SK-N-SH treated with all-trans-retinoic acid at 6 μM for 48 hours (cell line): ENCODE results near the gene SP3.

Source experiments
- ATAC-seq: fragments of 200-7000 bp; cut with Tn5 transposase; 3 replicates; pipeline ENCODE4 v1.9.1; 2020; ENCODE audit warnings: mild to moderate bottlenecking, moderate library complexity
- ARNTL ChIP-seq: fragments of 450-650 bp; formaldehyde crosslinking; IDR thresholded peaks from 2 replicates; pipeline ENCODE4 v1.5.0; 2020; ENCODE audit warnings: low read depth, mild to moderate bottlenecking, moderate library complexity, borderline replicate concordance
- BACH2 ChIP-seq: fragments of 250-450 bp; sonication (Bioruptor Pico); IDR thresholded peaks from 2 replicates; pipeline ENCODE4 v1.9.0; 2021; ENCODE audit warnings: mild to moderate bottlenecking, borderline replicate concordance
- CREB5 ChIP-seq: fragments of 250-450 bp; sonication (Bioruptor Pico); IDR thresholded peaks from 2 replicates; pipeline ENCODE4 v1.5.1; 2020; ENCODE audit warnings: low read depth, mild to moderate bottlenecking, moderate library complexity
- CSRNP3 ChIP-seq: fragments of 250-450 bp; sonication (Bioruptor Pico); IDR thresholded peaks from 2 replicates; pipeline ENCODE4 v1.5.1; 2021; ENCODE audit warnings: mild to moderate bottlenecking, moderate library complexity
- ESRRG ChIP-seq: fragments of 250-450 bp; sonication (Bioruptor Pico); IDR thresholded peaks from 2 replicates; pipeline ENCODE4 v1.6.1; 2021; ENCODE audit warnings: mild to moderate bottlenecking
- GLIS3 ChIP-seq: fragments of 250-450 bp; sonication (Bioruptor Pico); IDR thresholded peaks from 2 replicates; pipeline ENCODE4 v1.5.0; 2020; ENCODE audit warnings: mild to moderate bottlenecking, moderate library complexity
- ISL1 ChIP-seq: fragments of 250-450 bp; sonication (Bioruptor Pico); IDR thresholded peaks from 2 replicates; pipeline ENCODE4 v2.1.2; 2022; ENCODE audit warnings: mild to moderate bottlenecking, moderate library complexity
- OSR1 ChIP-seq: fragments of 250-450 bp; sonication (Bioruptor Pico); IDR thresholded peaks from 2 replicates; pipeline ENCODE4 v1.8.0; 2022; ENCODE audit warnings: moderate library complexity, mild to moderate bottlenecking, inconsistent platforms
- PATZ1 ChIP-seq: fragments of 250-450 bp; sonication (Bioruptor Pico); IDR thresholded peaks from 2 replicates; pipeline ENCODE4 v1.8.0; 2020; ENCODE audit warnings: mild to moderate bottlenecking, moderate library complexity, borderline replicate concordance
- POU6F1 ChIP-seq: fragments of 250-450 bp; sonication (Bioruptor Pico); IDR thresholded peaks from 2 replicates; pipeline ENCODE4 v1.8.0; 2021; ENCODE audit warnings: low read depth, mild to moderate bottlenecking, moderate library complexity, borderline replicate concordance
- PPARA ChIP-seq: fragments of 250-450 bp; sonication (Bioruptor Pico); IDR thresholded peaks from 2 replicates; pipeline ENCODE4 v1.5.0; 2020; ENCODE audit warnings: mild to moderate bottlenecking, borderline replicate concordance
- RARB ChIP-seq: fragments of 250-450 bp; sonication (Bioruptor Pico); IDR thresholded peaks from 2 replicates; pipeline ENCODE4 v1.8.0; 2021; ENCODE audit warnings: mild to moderate bottlenecking, moderate library complexity
- SNAI2 ChIP-seq: fragments of 250-450 bp; sonication (Bioruptor Pico); IDR thresholded peaks from 2 replicates; pipeline ENCODE4 v1.5.0; 2020; ENCODE audit warnings: mild to moderate bottlenecking, moderate library complexity
- TCF4 ChIP-seq: fragments of 250-450 bp; sonication (Bioruptor Pico); IDR thresholded peaks from 2 replicates; pipeline ENCODE4 v1.8.0; 2021; ENCODE audit warnings: mild to moderate bottlenecking, moderate library complexity, borderline replicate concordance
- TOX ChIP-seq: fragments of 250-450 bp; sonication (Bioruptor Pico); IDR thresholded peaks from 2 replicates; pipeline ENCODE4 v1.8.0; 2021; ENCODE audit warnings: mild to moderate bottlenecking, moderate library complexity, borderline replicate concordance
- ZC3H10 ChIP-seq: fragments of 250-450 bp; sonication (Bioruptor Pico); IDR thresholded peaks from 2 replicates; pipeline ENCODE4 v1.5.1; 2021; ENCODE audit warnings: mild to moderate bottlenecking, moderate library complexity
- ZFP3 ChIP-seq: fragments of 250-450 bp; sonication (Bioruptor Pico); IDR thresholded peaks from 2 replicates; pipeline ENCODE4 v1.5.0; 2020; ENCODE audit warnings: mild to moderate bottlenecking, moderate library complexity
- ZFP30 ChIP-seq: fragments of 450-650 bp; formaldehyde crosslinking; IDR thresholded peaks from 2 replicates; pipeline ENCODE4 v1.5.0; 2022; ENCODE audit warnings: mild to moderate bottlenecking, moderate library complexity
- ZNF70 ChIP-seq: fragments of 450-650 bp; formaldehyde crosslinking; IDR thresholded peaks from 2 replicates; pipeline ENCODE4 v1.5.0; 2020; ENCODE audit warnings: mild to moderate bottlenecking, moderate library complexity

The SP3 gene

GRCh38 chr2:173979751-173980351 is 14.7 kb upstream of the SP3 start:
- ATAC-seq = no peak
- TF ChIP-seq ISL1 (no peak), ZC3H10 (CRISPR knock-in tag) (no peak), ZFP3 (no peak), POU6F1 (CRISPR knock-in tag) (no peak), PATZ1 (CRISPR knock-in tag) (no peak)

- no peak for ATAC-seq
- TF ChIP-seq GLIS3 (no peak), BACH2 (CRISPR knock-in tag) (no peak)
- TF ChIP-seq, all 23 proteins: peak for 0
Measured at GRCh38 chr2:173978447-173978846, 13.3 kb upstream of the SP3 start.

- TF ChIP-seq OSR1 (CRISPR knock-in tag) = no peak
- TF ChIP-seq POU6F1 (CRISPR knock-in tag) = no peak
- no peak for TF ChIP-seq GLIS3
- no peak for TF ChIP-seq TCF4 (CRISPR knock-in tag)
- no peak for TF ChIP-seq TOX
- TF ChIP-seq ZC3H10 (CRISPR knock-in tag) = no peak
- TF ChIP-seq RARB (CRISPR knock-in tag) = no peak
- no peak for TF ChIP-seq SNAI2
- TF ChIP-seq CSRNP3 (CRISPR knock-in tag) = no peak
- TF ChIP-seq ZNF70 (CRISPR knock-in tag) = no peak
- TF ChIP-seq ZFP30 = no peak
- TF ChIP-seq CREB5 = no peak
- TF ChIP-seq ISL1 = no peak
- no peak for TF ChIP-seq ESRRG (CRISPR knock-in tag)
- no peak for TF ChIP-seq ZFP3
- no peak for TF ChIP-seq PPARA
- ATAC-seq = peak; percentile 49
Measured at GRCh38 chr2:173972636-173973035, 7.5 kb upstream of the SP3 start.

GRCh38 chr2:173972165-173972564 is 7.0 kb upstream of the SP3 start:
- ATAC-seq = no peak
- TF ChIP-seq ARNTL (CRISPR knock-in tag) (no peak), TOX (no peak), PPARA (no peak), ZFP3 (no peak), ZC3H10 (CRISPR knock-in tag) (no peak), CREB5 (no peak), PATZ1 (CRISPR knock-in tag) (no peak)
